ENCODE results near the gene PTPRK.

PTPRK gene

GRCh38 chr6:128070406-128070805, 450.0 kb downstream of the PTPRK start:
- H3K4me3 ChIP-seq (ENCODE audit: low read length): no peak overlapping the region
- TF ChIP-seq EZH2phosphoT487 (IDR thresholded peaks at IDR 0.05; ENCODE audit: low read depth): no peak
- TF ChIP-seq CTCF (IDR thresholded peaks at IDR 0.05; ENCODE audit: low read depth, low read length): no peak
- H3K79me2 ChIP-seq (ENCODE audit: low read length): no peaks in the 10 kb centered on the region
- no peak overlapping the region for H2AFZ ChIP-seq (ENCODE audit: low read depth, low read length)
- H3K4me1 ChIP-seq (ENCODE audit: low read length): no peaks in the 10 kb centered on the region; the same call in 1 of the 2 replicates
- no peaks in the 10 kb centered on the region for H4K20me1 ChIP-seq (ENCODE audit: insufficient read depth, low read length)
- no peaks in the 10 kb centered on the region for H3K9me3 ChIP-seq (ENCODE audit: insufficient read depth, low read length)
- no peak overlapping the region for H3K4me2 ChIP-seq (ENCODE audit: low read length)
- no peaks in the 10 kb centered on the region for H3K27me3 ChIP-seq (ENCODE audit: low read depth, low read length)
- H3K27ac ChIP-seq (ENCODE audit: low read length): no peak overlapping the region
- no peaks in the 10 kb centered on the region for H3K36me3 ChIP-seq (replicated peaks; ENCODE audit: low read depth, low read length)
- H3K9ac ChIP-seq (ENCODE audit: low read length): no peak overlapping the region

GRCh38 chr6:128069188-128069587, 451.2 kb downstream of the PTPRK start:
- H3K4me3 ChIP-seq (ENCODE audit: low read length): no peak overlapping the region
- no peaks in the 10 kb centered on the region for H3K27me3 ChIP-seq (ENCODE audit: low read depth, low read length)
- no peak overlapping the region for H3K27ac ChIP-seq (ENCODE audit: low read length)
- TF ChIP-seq CTCF (IDR thresholded peaks at IDR 0.05; ENCODE audit: low read depth, low read length) (no peak), EZH2phosphoT487 (IDR thresholded peaks at IDR 0.05; ENCODE audit: low read depth) (no peak)
- no peak overlapping the region for H3K9ac ChIP-seq (ENCODE audit: low read length)
- H3K4me1 ChIP-seq (ENCODE audit: low read length): no peaks in the 10 kb centered on the region; the same call in 1 of the 2 replicates
- no peak overlapping the region for H3K4me2 ChIP-seq (ENCODE audit: low read length)
- no peak overlapping the region for H2AFZ ChIP-seq (ENCODE audit: low read depth, low read length)
- no peaks in the 10 kb centered on the region for H3K9me3 ChIP-seq (ENCODE audit: insufficient read depth, low read length)
- no peaks in the 10 kb centered on the region for H4K20me1 ChIP-seq (ENCODE audit: insufficient read depth, low read length)
- no peaks in the 10 kb centered on the region for H3K79me2 ChIP-seq (ENCODE audit: low read length)
- no peaks in the 10 kb centered on the region for H3K36me3 ChIP-seq (replicated peaks; ENCODE audit: low read depth, low read length)

GRCh38 chr6:128068119-128068479, 452.3 kb downstream of the PTPRK start:
- no peaks in the 10 kb centered on the region for H3K27me3 ChIP-seq (ENCODE audit: low read depth, low read length)
- H3K4me3 ChIP-seq (ENCODE audit: low read length): no peak overlapping the region
- H3K79me2 ChIP-seq (ENCODE audit: low read length): no peaks in the 10 kb centered on the region
- no peak overlapping the region for H3K9ac ChIP-seq (ENCODE audit: low read length)
- H4K20me1 ChIP-seq (ENCODE audit: insufficient read depth, low read length): no peaks in the 10 kb centered on the region
- no peak overlapping the region for H2AFZ ChIP-seq (ENCODE audit: low read depth, low read length)
- no peaks in the 10 kb centered on the region; the same call in 1 of the 2 replicates for H3K4me1 ChIP-seq (ENCODE audit: low read length)
- no peaks in the 10 kb centered on the region for H3K9me3 ChIP-seq (ENCODE audit: insufficient read depth, low read length)
- H3K27ac ChIP-seq (ENCODE audit: low read length): no peak overlapping the region
- no peak for TF ChIP-seq EZH2phosphoT487 (IDR thresholded peaks at IDR 0.05; ENCODE audit: low read depth)
- H3K4me2 ChIP-seq (ENCODE audit: low read length): no peak overlapping the region
- H3K36me3 ChIP-seq (replicated peaks; ENCODE audit: low read depth, low read length): no peaks in the 10 kb centered on the region

GRCh38 chr6:128067446-128068118, 452.8 kb downstream of the PTPRK start:
- H3K4me1 ChIP-seq (ENCODE audit: low read length): no peaks in the 10 kb centered on the region; the same call in 1 of the 2 replicates
- H4K20me1 ChIP-seq (ENCODE audit: insufficient read depth, low read length): no peaks in the 10 kb centered on the region
- H3K27me3 ChIP-seq (ENCODE audit: low read depth, low read length): no peaks in the 10 kb centered on the region
- TF ChIP-seq CTCF (IDR thresholded peaks at IDR 0.05; ENCODE audit: low read depth, low read length) (no peak), EZH2phosphoT487 (IDR thresholded peaks at IDR 0.05; ENCODE audit: low read depth) (no peak)
- H3K9me3 ChIP-seq (ENCODE audit: insufficient read depth, low read length): no peaks in the 10 kb centered on the region
- no peak overlapping the region for H2AFZ ChIP-seq (ENCODE audit: low read depth, low read length)
- H3K27ac ChIP-seq (ENCODE audit: low read length): no peak overlapping the region
- H3K36me3 ChIP-seq (replicated peaks; ENCODE audit: low read depth, low read length): no peaks in the 10 kb centered on the region
- H3K9ac ChIP-seq (ENCODE audit: low read length): no peak overlapping the region
- H3K4me2 ChIP-seq (ENCODE audit: low read length): no peak overlapping the region
- no peaks in the 10 kb centered on the region for H3K79me2 ChIP-seq (ENCODE audit: low read length)
- H3K4me3 ChIP-seq (ENCODE audit: low read length): no peak overlapping the region

All from OCI-LY3 (cell line).